Left renal cortex interstitium (tissue), 4 donors: ENCODE data around the gene DPYD. TPM values are rescaled to one million over a fixed set of nuclear protein-coding genes. Genes with fewer than 3 reads are reported as not detected.
A peak's percentile ranks its signal among the peaks of the same experiment; 100 is the strongest.
"Not testable (repeated sequence)": the region's sequence is repeated elsewhere in the genome, so short reads cannot be mapped to it uniquely, and the experiment has no call there.

Experiments used
- DNase-seq, 4 donors: peaks; one replicate each; pipeline ENCODE4 v3.0.0-alpha.2; 2013; ENCODE audit warnings: low read depth in 4 of 4, low spot score in 2 of 4, missing footprints in 1 of 4
- polyA plus RNA-seq, 4 donors: library from polyadenylated mRNA; unstranded; fragments of 120-200 nt; gene quantifications; one replicate each; pipeline ENCODE4 v1.2.1, GENCODE V29; 2013; ENCODE audit not compliant: insufficient read length in 4 of 4

The DPYD gene
- polyA plus RNA-seq, 4 donors = 10.9 to 14.9 (median 12.9) TPM

DNA sequence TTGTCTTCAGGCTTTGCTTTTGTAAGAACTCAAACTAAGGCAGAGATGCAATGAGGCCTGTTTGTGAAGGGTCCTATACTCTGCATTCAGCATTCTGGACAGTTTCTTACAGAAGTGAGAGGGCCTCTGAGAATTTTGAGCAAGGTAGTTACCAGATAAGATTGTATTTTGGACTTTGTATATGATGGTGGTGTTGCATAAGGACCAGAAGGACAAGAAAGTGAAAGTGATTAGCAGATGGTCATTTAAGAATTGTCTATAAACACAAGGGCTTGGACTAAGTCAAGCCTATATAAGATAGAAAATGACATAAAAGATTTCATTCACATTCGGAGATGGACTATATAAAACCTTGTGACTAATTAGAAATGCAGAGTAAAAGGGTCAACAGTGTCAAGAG is 662.2 kb downstream of the DPYD start:
- DNase-seq = no peak

DNA sequence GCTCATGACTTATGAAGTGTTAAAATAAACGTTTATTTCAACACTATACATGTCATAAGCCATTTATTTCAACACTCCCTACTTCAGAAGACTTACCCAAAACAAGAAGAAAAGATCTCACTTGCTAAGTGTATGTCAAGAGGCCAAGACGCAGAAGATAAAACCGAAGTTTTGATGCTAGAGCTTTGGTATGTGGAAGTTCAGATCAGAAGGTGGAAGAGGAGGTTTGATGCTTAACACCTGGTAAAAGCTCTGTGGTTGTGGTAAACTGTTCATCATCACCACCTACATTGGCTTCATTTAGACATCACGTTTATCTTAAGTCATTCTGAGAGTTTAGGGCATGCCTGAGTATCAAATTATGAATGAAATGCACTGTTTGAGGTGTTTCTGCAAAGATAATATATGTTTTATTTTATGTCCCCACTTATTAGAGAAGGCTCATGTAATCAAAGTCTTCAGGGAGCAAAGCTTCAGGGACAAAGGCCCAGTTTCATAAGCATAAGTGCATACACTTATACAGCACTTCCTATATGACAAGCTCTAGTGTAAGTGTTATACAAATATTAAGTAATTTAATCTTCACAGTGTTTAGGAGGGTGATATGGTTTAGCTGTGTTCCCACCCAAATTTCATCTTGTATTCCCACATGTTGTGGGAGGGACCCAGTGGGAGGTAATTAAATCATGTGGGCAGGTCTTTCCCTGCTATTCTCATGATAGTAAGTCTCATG is 665.9 kb downstream of the DPYD start:
- no peak for DNase-seq

DNA sequence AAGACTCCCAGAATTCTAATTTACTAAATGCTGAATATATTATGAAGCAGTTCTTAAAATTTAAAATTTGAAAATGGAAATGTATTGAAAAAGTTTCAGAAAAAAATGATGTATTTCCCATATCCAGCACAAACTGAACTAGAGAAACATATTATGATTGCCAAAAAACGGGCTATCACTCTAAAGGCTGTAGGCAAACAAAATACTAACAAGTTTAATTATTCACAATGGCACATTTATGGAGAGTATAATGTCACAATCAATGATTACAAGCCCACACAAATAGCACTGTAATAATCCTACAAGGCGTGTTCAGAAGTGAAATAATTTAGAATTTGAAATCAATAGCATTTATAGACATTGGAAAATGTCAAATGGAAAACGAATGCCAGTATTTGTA is 667.9 kb downstream of the DPYD start:
- no peak for DNase-seq

DNA sequence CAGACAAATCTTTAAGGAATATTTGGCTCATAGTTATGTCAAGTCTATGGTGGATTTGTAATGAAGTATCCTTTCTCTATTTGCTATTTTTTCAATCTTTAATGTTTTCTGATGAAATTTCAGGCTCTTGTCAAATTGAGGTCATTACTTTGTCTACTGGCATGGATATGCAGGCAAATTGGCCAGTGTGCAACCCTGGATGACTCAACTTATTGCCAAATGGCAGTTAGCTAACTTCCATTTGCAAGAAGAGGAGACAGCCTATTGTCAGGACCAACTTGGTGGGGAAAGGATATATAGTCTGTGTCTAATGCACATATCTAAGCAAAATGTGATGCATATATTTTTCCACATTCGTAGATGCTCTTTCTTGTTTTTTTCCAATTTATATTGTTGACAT is 668.8 kb downstream of the DPYD start:
- DNase-seq = no peak

DNA sequence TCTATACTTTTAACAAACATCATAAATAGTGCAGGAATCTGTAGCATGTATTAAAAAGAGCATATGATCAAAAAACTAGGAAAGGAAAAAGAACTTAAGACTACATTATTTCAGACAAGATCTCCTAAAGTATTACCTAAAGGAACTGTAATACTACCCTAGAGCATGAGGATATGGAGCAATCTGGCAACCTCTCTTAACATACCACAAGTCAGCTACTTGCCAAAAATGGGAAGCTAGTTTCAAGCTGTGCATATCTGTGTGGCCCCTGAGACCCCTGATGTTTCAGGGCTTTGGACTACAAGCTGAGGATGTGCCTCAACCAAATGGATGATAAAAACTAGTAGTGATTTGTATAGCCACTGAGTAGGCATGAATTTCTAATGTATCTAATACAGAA is 673.6 kb downstream of the DPYD start:
- DNase-seq = no peak

DNA sequence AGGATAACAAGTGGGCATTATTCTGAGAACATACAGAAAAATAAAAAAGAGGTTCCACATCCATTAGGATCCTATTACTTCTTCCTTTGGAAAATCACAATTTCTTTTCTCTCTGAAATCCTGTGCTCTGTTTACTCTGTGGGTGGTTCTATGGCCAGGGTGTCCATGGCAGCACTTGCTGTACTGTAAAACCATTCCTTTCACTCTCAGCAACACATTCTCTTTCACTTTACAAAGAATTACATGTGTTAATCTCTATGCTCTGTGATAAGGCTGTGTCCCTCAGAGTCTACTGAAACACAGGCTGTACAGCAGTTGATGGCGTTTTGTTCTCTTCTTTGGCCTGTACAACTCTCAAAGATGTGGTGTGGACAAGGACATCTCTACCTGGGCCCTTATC is 675.2 kb downstream of the DPYD start:
- DNase-seq = no peak

DNA sequence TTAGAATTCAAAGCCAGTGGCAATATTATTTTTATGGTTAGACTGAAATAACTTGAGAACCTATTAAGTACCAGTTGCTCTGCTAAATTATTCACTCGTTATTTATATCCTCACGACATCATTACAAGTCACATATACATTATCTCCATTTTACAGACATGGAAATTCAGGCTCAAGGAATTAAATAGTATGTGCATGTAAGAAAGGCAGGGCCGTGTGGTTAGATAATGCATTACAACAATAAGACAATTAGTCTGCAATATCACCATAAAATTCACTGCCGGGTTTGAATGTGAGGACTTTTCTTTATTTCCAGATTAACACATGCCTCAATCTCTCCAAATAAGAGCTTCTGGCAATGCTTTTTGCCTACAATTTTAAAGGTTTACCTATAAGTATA is 675.8 kb downstream of the DPYD start:
- no peak for DNase-seq

DNA sequence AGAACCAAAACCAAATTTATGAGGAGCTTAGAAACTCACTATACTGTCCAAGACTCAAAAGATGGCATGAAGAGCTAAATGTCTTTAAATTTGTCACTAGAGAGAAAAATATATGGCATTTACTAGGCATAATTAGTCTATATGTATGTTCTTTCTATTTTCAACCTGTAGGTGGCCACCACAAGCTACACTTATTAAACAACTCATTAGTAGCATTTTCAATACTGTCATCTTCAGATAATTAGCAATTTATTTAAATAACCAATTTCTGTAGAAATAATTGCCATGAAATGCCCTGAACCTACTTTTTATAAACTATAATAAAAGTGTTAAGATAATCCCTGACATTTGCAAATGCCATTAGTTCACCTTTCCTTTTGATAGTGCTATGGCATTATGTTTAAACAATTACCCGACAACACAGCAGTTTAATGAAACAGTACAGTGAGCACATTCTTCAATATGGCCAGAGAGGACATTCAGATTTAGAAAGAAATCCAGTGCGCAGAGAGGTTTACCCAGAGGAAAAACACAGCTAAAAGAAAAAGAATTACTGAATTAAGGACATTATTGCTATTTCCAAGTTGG is 676.8 kb downstream of the DPYD start:
- DNase-seq = peak in 2 of 4 donors; percentile 1 to 2

DNA sequence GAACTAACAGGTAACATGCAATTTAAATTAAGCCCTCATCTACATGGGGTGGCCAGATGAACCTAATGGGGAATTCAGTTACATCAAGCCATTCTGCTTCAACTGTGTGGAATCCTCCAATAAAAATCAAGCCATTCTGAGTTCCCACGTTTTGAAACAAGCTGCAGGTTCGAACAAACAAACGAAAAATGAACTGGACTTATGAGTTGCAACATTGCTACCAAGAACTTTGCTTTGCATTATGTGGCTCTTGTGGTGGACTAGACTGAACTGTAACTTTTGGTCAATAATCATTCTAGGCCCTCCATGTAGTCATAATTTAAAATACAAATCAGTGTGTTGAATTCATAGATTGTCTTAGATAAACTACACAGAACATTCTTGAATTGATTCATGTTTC is 682.0 kb downstream of the DPYD start:
- no peak for DNase-seq

DNA sequence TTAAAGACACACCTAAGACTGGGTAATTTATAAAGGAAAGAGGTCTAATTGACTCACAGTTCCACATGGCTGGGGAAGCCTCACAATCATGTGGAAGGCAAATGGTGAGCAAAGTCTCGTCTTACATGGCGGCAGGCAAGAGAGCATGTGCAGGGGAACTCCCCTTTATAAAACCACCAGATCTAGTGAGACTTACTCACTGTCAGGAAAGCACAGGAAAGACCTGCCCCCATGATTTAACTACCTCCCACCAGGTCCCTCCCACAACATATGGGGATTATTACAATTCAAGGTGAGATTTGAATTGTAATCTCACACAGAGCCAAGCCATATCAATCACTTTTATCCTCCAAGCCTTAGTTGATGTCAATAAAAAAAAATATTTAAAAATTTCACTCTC is 689.5 kb downstream of the DPYD start:
- not testable (repeated sequence) for DNase-seq

DNA sequence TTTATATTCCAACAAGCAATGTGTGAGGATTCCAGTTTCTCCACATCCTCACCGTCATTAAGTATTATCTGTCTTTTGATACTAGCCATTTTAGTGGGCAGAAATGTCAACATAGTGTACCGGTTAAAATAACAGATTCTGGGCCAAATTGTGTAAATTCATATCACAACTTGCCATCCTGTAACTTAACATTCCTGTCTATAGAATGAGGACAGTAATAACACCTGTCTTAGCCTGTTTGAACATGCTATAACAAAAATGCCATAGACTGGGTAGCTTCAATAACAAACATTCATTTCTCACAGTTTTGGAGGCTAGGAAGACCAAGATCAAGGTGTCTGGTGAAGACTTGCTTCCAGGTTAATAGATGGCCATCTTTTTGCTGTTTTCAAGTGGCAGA is 708.2 kb downstream of the DPYD start:
- no peak for DNase-seq

DNA sequence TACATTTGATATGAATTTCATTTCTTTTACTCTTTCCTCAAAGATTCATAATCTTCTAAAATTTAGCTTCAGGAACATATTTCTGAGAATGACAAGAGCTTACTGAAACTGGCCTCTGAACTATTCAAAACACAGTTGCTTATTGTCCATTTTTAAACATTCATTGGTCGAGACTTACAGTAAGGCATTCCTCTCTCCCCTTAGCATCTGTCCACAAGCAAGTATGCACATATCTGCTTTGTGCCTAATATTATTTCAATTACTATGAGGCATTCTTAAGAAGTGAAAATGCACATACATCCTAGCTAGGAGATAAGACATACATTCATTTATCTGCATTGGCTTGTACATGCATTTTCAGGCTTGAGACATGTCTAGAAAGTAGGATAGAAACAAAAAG is 710.5 kb downstream of the DPYD start:
- no peak for DNase-seq

DNA sequence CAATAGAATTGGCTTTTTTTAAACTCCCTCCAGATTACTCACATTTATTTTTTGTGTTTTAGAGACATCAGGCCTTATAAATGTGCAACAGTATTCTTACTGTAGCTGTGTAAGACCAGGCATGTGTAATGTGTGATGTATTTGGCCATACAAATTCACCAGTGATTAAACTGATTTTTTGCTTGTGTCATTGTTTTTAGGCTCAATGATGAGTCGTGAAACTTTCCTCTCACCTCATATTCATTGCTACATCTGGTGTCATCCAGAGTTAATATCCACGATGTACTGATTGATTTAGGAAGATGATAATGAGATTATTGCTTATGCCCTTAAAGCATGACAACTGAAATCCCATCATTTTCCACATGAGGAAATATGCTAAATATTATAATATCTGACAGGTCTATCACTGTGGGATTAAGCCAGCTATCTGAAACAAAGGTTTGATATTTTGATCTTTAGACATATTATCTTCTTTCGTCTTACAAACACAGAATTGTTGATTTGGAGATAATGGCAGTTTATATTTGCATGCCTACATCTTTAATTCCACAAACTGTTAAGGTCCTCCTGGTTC is 711.4 kb downstream of the DPYD start:
- no peak for DNase-seq

DNA sequence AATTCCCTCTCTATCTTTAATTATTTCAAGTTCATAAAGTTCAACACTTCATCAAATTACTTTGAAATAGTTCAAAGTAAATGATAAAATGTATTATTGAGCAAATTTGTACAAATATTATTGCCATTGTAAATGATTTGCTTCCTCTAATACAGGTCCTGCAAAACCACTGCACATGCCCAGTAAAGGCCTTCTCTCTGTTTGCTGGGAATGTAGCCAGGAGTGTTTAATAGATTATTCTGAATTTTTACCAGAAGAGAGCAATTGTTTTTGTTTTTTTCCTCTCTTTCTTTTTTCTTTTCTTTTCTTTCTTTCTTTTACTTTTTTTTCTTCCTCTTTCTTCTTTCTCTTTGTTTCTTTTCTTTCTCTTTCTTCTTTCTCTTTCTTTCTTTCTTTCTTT is 713.0 kb downstream of the DPYD start:
- DNase-seq = no peak

DNA sequence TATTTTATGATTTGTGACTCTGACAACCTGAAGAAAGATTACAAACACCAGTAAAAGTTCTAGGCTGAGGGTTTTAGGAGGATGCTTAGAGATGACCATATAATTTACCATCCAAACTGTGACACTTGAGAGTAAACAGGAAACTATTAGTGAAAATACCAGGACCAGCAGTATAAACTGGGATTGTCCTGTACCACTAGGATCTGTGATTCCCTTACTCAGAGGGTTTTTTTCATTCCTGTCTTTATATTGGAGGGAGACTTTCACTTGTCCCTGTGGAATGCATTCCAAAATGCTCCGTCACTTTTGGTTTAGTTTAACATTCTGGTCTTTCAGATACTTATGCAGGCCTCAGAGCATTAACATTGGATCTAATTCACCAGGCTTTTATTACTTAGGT is 716.4 kb downstream of the DPYD start:
- no peak for DNase-seq

DNA sequence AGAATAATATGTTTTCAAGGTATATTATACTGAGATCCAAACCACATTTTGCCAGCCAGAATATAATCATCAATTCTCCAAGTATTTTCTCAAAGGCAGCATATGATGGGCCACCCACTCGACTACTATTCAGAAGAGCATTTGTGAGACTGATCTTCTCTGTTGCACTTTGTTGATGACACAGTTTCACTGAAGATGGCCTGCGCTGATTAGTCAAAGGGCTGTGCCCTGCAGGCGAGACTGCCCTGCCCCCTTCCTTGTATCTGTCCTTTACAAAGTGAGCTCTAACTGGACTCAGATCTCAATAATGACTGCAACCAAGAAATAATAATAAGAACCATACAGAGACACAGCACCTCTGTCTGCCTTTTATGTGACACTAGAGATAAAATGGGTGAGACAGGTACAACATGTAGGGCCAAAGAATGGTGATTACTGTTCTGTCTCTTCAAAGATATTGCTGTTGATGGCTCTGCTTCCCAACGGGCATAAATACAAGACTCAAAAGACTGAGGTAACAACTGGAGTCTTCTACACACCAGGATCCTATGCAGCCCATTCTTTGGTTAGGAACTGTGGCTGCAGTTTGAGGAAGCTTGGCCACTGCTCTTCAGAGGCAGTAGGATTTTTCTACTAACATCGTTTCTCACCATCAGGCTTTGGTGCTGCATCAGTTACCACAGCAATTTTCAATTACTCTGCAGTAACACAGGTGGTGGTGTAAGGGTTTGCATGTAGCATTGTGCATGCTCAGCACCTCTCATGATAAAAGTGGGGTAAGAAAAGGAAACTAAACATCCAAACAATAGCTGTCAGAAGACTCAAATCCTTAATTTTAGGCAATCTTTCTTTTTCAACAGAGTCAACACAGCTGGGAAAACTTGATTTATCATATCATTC is 718.1 kb downstream of the DPYD start:
- DNase-seq = no peak

DNA sequence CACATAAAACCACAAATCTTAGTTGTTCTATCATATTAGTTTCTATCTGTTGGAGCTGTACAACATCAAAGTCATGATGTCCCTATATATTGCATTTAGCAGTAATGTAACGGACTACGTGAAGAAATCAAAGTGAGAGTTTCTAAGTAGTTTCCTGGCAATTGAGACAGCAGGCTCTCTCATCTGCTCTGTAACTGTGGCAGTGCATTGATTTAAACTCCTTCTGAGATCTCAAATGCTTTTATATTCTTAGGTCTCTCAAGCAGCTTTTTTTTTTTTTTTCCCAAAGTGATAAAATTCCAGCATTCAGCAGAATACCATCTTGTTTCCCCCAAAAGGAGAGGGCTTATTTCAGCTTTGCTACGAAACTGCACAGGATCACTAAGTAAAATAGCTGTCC is 719.2 kb downstream of the DPYD start:
- no peak for DNase-seq

DNA sequence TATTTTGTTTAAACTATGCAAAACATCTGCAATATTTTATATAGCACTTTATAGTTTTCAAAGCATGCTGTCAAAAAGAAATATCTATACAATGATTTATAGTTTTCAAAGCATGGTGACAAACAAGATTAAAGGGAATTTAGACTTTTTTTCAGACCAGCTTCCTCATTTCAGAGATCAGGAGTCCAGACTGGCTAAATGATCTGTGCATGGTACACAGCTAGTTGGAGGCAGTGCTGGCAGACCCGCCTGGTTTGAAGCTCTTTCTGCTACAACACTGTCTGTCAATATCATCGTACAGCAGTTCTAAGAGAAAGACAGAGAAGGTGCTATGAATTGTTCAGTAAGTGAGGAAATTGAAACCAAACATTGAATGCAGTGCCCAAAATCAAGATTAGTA is 720.2 kb downstream of the DPYD start:
- no peak for DNase-seq

DNA sequence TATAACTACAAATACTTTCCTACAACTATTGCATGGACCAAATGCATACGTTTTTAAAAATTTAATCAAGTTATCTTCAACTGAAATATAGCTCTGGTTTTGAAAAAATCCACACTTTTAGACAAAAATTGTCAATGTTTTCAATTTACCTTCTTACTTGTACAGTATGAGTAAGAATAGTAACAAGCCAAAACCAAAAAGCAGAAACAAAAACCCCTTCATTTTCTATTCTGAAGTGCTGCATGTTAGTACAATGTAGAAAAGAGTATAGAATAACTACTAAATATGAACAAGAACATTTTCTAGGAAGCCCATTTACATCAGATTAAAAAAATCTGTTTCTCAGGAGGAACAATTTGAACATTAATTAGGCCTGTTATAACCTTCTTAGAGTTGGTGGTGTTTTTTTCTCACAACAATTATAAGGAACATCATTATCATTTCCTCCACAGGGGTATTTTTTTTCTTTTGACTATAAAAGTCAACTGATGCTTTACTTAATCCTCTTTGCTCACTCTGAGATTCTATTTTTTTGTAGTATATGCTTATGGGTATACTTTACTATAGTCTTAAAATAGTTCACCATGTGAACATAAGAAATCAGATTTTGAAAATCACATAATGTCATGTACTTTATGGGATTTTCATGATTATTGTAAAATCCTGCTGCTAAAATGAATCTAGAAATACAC is 723.9 kb downstream of the DPYD start:
- DNase-seq = no peak

DNA sequence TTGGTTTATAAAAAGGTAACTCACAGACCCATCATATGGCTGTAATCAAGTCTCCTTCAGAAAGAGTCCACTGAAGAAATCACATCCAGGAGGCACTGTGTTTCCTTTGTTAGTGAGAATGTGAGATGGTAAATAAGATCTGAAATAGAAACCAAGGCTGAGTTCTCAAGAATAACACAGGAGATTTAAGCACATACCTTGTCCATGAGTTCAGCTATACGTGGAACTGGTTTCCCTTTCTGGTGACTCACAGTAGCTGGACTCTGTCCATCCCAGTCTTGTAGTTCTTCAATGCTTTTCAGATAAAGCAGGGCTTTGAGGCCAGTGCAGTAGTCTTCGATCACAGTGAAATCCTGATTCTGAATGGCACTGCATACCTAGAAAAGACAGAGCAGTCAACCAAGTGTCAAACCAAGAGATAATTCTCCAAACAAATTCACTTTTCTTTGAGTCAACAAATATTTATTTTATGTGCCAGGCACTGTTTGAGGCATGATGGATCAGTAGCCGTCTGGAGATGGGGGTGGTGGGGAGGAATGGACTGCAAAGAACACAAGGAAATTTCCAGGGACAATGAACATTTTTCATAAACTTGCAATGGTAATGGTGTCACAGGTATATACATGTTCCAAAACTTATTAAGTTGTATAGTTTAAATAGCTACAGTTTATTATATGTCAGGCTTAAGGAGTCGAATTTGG is 727.8 kb downstream of the DPYD start:
- DNase-seq = no peak
